Measurements from ENCODE around the gene SPAAR. TPM values are rescaled to one million over a fixed set of nuclear protein-coding genes. Genes with fewer than 3 reads are reported as not detected.

The SPAAR gene
- total RNA-seq, 1 experiment from 2014 or later = not detected

GRCh38 chr9:35908504-35909125 is 675 bp upstream of the SPAAR start:
- peak overlapping the region; percentile 14 for H3K4me2 ChIP-seq (ENCODE audit: insufficient read depth, insufficient read length, low read length)
- H3K9ac ChIP-seq (ENCODE audit: extremely low read depth, insufficient read length, low read length) = no peak overlapping the region
- H3T11ph ChIP-seq (ENCODE audit: low read length) = no peak overlapping the region
- no peak overlapping the region for H3K4ac ChIP-seq (ENCODE audit: low read depth, low read length)
- peaks cover 4% of the 10 kb centered on the region for H3K27me3 Mint-ChIP-seq (ENCODE audit: low read depth)
- H3K4me1 Mint-ChIP-seq = peaks cover 41 to 45% of the 10 kb centered on the region in 2 experiments
- no peak overlapping the region; the same call in 1 of the 2 replicates for H3K14ac ChIP-seq (ENCODE audit: insufficient read depth, low read length)
- H3K4me1 ChIP-seq (ENCODE audit: insufficient read depth, low read length) = peaks cover 9% of the 10 kb centered on the region; the same call in 1 of the 2 replicates
- no peak overlapping the region for H3K18ac ChIP-seq (ENCODE audit: insufficient read length, low read depth, low read length)
- no CpG with 5 or more reads among the region's 9 CpGs for WGBS (ENCODE audit: extremely low coverage, insufficient read length, low lambda C conversion rate)
- H4K20me1 ChIP-seq (ENCODE audit: control insufficient read depth, insufficient read depth, insufficient read length) = no peaks in the 10 kb centered on the region
- no peaks in the 10 kb centered on the region for H3K9me3 ChIP-seq (ENCODE audit: control insufficient read depth, low read depth, low read length)
- no peak overlapping the region for H4K91ac ChIP-seq (ENCODE audit: insufficient read length, low read depth, low read length)
- no peaks in the 10 kb centered on the region for H3K9me3 Mint-ChIP-seq
- H2AFZ ChIP-seq (ENCODE audit: low read length) = no peak overlapping the region
- H3K23me2 ChIP-seq (ENCODE audit: insufficient read length, low read depth, low read length, poor library complexity, severe bottlenecking) = no peaks in the 10 kb centered on the region
- TF ChIP-seq CTCF (conservative IDR thresholded peaks at IDR 0.05) = no peak
- no peaks in the 10 kb centered on the region for H3K79me2 ChIP-seq (ENCODE audit: insufficient read depth, low read length)
- peak overlapping the region in 2 of 3 experiments; percentile 40 to 95; a peak in 2 of 7 replicates for H3K27ac Mint-ChIP-seq
- H3K79me1 ChIP-seq (ENCODE audit: insufficient read depth, low read depth, low read length, poor library complexity, severe bottlenecking) = no peaks in the 10 kb centered on the region
- H2BK15ac ChIP-seq (ENCODE audit: low read depth, low read length) = no peak overlapping the region
- no peaks in the 10 kb centered on the region for H3K27me3 ChIP-seq (ENCODE audit: insufficient read depth, low read length)
- H2BK20ac ChIP-seq (ENCODE audit: low read depth, low read length, poor library complexity, severe bottlenecking) = no peak overlapping the region
- H3K27ac ChIP-seq (ENCODE audit: insufficient read length, low read depth, low read length) = no peak overlapping the region
- H3K56ac ChIP-seq (ENCODE audit: insufficient read length, low read depth, low read length) = no peak overlapping the region
- no peak overlapping the region for H3K23ac ChIP-seq (ENCODE audit: insufficient read length, low read depth, low read length)
- H2BK5ac ChIP-seq (ENCODE audit: insufficient read length, low read length) = no peak overlapping the region
- no peak overlapping the region for H2BK12ac ChIP-seq (ENCODE audit: insufficient read length, low read depth, low read length)
- H4K5ac ChIP-seq (ENCODE audit: insufficient read length, low read depth, low read length) = no peak overlapping the region
- no peak for DNase-seq
- H3K36me3 Mint-ChIP-seq (ENCODE audit: insufficient read depth in 1 of 3, low read depth in 3 of 3) = no peaks in the 10 kb centered on the region
- peak overlapping the region in 1 of 2 experiments; percentile 32; a peak in 1 of 5 replicates for H3K4me3 Mint-ChIP-seq
- no peak overlapping the region for H4K8ac ChIP-seq (replicated peaks; ENCODE audit: insufficient read length, low read depth, low read length)
- H2BK120ac ChIP-seq (ENCODE audit: low read depth, low read length, poor library complexity, severe bottlenecking) = no peak overlapping the region
- H2AK5ac ChIP-seq (ENCODE audit: insufficient read length, low read length) = no peak overlapping the region
